OCI-M2 (cell line): ENCODE measurements around the gene FSD1L.

ENCODE experiments used
- DNase-seq: peaks from one replicate; lab custom pipeline; 2025; ENCODE audit not compliant: unreplicated experiment; lab: John Stamatoyannopoulos, UW

FSD1L gene

DNA sequence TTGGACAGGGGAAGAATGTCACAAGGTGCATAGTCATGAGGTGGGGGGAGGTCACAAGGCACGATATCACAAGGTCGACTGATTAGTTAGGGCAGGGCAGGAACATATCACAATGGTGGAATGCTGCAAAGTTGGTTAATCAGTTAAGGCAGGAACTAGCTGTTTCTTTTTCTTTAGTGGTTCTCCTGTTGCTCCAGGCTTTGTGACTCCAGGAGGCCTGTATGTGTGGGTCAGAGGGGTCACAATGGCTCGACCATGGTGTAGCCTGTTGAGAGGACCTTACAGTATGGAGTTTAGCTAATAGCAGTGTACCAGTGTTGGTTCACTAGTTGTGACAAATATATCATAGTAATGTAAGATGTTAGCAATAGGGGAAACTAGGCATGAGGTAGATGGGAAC, 12.4 kb upstream of the FSD1L start:
- no peak for DNase-seq

- no peak for DNase-seq
Observed at GRCh38 chr9:105436783-105437182, 11.1 kb upstream of the FSD1L start.

DNA sequence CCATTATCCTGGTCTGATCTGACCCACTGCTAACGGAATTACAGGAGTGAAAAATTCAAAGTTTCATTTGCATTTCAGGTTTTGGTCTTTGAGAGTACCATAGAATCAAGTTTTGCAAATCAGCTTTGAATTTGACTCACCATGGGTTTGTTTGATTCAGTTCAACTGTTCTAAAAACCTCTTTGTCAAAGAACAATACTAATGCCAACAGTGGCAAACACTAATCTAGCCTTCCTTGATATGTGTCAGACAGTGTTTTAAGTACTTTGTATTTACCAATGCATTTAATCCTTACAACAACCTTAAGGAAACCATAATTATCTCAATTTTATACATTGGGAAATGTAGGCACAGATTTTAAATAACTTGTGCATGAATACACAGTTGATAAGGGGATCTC, 10.1 kb upstream of the FSD1L start:
- no peak for DNase-seq

DNA sequence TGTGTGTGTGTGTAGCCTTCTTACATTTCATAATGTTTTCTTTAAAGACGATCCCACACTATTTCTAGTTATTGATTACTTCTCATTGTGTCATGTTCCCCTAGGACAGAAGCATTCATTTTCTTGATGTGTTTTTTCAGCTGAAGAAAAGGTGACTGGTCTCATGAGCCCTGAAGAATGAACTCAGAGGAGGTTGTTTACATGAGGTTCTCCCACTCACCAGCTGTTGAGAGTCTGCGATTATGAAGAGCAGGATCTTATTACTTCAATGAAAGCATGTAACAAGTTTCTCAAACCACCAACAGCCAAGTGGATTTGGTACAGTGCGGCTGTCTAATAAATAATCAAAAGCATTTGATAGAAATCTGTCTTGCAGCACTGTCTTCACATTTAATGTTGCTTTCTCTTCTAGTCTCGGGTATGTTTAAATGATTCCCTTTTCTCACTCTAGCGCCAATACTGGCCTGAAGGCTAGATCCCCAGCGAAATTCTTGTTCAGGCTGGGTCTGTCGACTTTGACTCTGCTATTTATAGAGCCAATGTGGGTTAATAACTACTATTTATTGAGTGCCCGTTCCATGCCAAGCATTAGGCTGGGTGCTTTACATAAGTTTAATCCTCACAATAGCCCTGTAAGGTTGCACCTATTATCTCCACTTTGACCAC, 9.6 kb upstream of the FSD1L start:
- DNase-seq: no peak

DNA sequence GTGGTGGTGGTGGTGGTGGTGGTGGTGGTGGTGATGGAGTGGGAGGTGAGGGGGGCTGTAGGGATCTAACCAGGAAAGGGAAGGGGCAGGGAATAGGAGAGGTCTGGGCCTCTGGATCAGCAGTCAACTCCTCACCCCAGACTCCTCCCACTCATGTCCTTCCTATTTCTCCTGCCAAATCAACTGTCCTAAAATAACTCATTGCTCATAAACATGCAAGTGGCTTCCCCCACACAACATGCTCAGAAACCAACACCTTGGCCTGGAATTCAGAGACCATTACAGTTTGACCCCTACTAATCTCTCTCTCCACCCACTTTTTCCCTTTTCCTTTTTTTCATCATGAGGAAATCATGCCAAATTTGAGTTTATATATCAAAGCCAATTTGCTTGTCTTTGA, 8.4 kb upstream of the FSD1L start:
- no peak for DNase-seq

DNA sequence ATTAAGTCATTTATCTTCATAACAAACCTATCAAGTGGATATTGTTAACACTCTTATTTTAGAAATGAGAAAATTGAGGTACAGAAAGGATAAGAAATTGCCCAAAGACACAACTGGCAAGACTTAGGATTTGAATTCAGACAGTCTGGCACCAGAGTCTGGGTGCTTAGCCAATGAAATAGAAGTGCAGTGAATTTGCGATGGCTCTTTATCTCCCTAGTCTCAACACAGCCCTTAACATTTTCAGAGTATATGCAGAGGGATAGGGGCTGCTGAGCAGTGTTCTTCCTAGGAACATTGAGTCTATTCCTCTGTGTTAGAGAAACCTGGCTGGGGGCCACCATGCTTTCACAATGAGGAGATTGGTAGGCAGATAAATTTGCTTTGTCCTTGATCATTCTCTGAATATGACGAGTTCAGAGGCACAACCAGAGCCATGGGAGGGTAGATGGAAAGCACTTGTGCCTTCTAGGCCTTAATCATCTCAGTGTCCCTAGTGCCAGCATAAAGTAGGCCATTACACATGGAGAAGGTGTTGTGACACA, 6.1 kb upstream of the FSD1L start:
- DNase-seq: no peak

DNA sequence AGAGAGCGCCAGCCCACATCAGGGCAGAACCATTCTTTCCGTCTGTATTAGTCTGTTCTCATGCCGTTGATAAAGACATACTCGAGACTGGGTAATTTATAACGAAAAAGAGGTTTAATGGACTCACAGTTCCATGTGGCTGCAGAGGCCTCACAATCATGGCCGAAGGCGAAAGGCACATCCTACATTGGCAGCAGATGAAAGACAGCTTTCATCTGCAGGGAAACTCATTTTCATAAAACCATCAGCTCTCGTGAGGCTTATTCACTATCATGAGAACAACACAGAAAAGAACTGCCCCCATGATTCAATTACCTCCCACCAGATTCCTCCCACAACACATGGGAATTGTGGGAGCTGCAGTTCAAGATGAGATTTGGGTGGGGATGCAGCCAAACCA, 4.7 kb upstream of the FSD1L start:
- DNase-seq: no peak

GRCh38 chr9:105444130-105444529, 3.7 kb upstream of the FSD1L start:
- no peak for DNase-seq

DNA sequence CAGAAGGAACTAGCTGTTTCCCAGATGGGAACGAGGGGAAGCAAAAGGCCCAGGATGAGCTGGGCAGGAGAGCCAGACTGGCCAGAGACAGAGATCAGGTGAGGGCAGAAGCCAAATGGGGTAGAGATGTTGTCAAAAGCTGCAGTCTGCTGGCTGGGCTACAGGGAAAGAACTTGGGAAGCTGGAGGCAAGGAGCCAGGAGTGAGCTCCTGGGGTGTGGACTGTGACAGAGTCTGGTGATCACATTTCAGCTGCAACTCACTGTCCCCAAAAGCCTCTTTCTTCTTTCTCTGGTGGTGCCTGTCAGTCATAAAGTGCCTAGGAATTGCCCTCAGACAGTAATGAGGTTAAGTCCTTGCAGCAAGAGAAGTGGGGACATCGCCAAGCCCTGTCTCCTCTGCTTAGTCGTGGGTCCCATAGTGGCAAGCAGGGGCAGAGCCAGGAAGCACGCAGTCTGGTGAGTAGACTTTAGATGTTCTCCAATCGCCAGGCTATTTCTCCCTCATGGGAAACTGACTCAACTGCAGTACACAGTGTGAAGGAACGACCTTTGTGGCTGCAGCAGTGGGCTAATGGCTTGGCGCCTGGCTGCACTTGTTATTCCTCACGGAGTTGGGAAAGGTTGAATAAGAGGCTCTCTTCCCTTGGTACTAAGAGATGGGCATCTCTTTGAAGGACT, 2.5 kb upstream of the FSD1L start:
- no peak for DNase-seq

DNA sequence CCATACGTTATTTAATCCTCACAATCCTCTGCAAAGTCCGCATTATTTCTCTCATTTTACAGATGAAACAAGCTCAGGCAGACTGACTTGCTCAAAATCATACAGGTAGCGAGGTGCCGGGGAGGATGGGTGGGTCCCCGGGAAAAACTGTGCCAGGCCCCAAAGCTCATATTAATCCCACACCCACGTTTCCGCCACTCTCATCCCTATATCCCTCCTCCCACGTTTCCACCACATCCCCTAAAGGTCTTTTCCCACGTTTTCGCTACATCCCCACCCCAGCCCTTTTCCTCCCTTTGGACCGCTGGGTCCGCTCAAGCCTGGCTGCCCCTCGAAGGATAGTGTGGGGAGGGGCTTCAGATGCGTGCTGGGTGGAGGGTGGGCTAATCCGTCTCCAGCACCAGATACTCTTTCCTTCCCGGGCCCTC, 434 bp upstream of the FSD1L start:
- no peak for DNase-seq

DNA sequence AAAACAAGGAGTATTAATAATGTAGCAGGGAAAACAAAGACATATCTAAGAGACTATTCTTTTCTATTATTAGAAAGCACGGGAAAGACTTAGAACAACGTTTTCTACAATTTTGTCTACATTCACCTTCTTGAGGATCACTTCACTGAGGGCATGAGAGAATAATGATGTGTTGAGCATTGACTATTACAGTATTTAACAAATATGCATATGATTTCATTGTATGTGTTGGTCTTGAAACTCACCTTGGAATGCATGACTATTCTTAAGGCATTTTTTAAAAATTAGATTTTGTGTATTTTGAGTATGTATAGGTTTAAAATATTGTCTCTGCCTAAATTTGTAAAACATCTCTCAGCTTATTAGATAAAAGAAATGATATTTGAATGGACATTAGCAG, 1.2 kb downstream of the FSD1L start:
- no peak for DNase-seq

- DNase-seq: no peak
Observed at GRCh38 chr9:105452185-105452584, 4.4 kb downstream of the FSD1L start.

DNA sequence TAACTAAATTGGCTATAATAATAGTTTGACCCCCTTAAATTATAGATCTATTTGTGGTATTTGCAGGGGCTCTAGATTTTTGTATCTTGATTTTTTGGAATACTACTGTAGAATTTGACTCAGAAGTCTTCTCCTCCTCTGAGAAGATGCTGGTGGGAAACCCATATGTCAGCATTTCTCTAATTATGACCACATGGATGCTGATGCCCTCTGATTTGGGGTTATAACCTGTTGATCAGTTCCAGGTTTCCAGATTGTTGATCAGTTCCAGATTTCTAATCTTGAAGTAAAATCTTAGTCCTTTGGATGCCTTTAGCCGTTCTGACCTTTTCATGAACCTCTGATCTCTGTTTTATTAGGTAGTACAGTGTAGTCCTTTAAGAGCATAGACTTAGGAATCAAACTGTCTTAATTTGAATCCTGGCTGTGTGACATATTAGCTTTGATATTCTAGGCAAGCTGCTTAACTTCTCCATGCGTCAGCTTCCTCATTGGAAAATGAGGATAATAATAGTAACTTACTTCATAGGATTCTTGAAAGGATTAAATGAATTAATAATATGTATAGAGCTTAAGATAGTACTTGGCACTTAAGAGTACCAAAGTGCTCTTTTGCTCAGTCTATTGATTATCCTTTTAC, 8.1 kb downstream of the FSD1L start:
- DNase-seq: no peak

DNA sequence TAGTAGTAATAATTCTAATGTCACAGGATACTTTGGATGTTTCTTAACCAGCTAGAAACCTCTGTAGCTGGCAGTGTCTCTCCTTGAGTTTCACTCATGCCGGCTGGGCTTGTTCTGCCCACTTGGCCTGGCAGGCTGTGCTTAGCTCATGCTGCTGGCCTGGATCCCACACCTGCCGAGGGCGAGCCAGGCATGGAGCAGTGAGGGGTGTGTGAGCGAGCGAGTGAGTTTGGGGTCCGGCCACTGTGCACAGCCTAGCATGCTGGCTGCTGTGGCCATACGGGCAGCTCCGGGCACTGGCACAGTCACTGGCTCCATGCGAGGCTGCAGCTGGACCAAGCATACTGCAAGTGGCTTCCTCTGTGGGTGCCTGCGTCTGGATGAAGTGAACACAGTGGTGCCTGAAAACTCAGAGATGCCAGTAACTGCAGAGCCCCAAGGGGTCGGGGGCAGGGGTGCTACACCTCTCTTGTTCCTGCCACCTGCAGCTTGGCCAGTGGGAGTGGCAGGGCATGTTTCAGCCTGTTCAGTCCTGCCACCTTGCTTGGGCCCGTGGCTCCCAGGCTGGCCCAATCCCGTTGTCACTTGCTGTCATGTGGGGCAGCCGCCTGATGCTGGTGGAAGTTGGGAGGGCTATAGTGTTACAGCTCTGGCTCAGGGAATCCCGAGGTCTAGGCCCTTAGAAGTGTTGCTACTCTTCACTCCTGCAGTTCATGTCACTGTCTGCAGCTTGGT, 9.9 kb downstream of the FSD1L start:
- no peak for DNase-seq

GRCh38 chr9:105458404-105458803, 10.6 kb downstream of the FSD1L start:
- DNase-seq: no peak

- DNase-seq: no peak
Observed at GRCh38 chr9:105459336-105459735, 11.5 kb downstream of the FSD1L start.

GRCh38 chr9:105466898-105467455, 19.1 kb downstream of the FSD1L start:
- DNase-seq: no peak

- DNase-seq: no peak
Observed at GRCh38 chr9:105468875-105469274, 21.0 kb downstream of the FSD1L start.

GRCh38 chr9:105473221-105473620, 25.4 kb downstream of the FSD1L start:
- DNase-seq: no peak

- no peak for DNase-seq
Observed at GRCh38 chr9:105475302-105475701, 27.5 kb downstream of the FSD1L start.

GRCh38 chr9:105479846-105480245, 32.0 kb downstream of the FSD1L start:
- no peak for DNase-seq
